Dedifferentiated amniotic fluid mesenchymal stem cell (primary cell): Measurements from ENCODE around the gene PGS1.
"Not testable (repeated sequence)": the region's sequence is repeated elsewhere in the genome, so short reads cannot be mapped to it uniquely, and the experiment has no call there.

Source experiments
- DNase-seq: peaks from one replicate; pipeline ENCODE4 v3.0.0-alpha.2; 2016; ENCODE audit errors: extremely low spot score

Gene PGS1

DNA sequence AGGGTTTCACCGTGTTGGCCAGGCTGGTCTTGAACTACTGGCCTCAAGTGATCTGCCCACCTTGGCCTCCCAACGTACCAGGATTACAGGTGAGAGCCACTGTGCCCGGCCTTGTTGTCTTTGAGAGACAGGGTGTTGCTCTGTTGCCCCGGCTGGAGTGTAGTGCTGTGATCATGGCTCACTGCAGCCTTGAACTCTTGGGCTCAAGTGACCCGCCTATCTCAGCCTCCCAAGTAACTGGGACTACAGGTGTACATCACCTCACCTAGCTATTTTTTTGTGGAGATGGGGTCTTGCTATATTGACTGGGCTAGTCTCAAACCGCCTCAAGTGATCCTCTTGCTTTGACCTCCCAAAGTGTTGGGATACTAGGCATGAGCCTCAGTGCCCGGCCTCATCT lies 68.4 kb downstream of the PGS1 start:
- DNase-seq, result no peak

DNA sequence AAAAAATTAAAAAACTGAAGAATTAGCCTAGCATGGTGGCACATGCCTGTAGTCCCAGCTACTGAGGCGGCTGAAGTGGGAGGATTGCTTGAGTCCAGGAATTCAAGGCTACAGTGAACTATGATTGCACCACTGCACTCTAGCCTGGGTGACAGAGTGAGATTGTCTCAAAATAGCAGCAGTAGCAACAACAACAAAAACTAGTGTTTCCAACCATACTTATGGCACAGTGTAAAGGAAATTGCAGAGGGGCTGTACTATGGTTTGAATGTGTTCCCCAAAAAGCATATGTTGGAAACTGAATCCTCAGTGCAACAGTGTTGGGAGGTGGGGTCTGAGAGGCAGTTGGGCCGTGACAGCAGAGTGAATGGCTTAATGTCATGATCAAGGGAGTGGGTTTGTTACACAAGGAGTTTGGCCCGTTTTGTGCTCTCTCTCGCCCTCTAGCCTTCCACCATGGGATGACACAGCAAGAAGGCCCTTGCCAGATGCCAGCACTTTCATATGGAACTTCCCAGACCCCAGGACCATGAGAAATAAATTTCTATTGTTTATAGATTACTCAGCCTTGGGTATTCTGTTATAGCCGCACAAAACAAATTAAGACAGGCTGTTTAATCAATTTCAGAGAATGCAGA lies 70.0 kb downstream of the PGS1 start:
- no peak for DNase-seq

DNA sequence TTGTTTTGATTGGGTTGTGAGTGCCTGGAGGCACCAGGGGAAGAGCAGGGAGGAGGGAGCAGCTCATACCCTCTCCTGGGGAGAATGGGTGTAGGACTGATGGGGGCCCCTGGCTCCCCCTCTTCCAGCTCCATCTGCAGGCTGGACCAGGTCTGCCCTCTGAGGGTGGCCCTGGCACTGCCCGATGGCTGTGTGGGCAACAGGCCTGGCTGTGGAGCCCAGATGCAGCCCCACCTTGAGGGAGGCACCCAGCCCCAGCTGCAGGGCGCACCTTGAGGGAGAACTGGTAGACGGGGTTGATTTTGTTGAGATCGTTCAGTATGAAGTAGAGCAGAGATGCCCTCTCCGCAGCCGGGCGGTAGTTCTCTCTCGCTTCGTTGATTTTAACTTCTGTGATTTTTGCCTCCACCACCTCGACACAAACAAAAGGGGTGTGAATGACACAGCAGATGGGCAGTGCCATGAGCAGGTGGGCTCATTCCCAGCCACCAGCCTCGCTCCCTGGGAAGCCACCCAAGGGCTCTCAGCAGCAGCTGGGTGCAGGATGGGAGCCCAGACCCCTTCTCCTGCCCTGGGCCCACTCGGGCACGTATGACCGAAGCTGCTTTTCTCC lies 71.6 kb downstream of the PGS1 start:
- DNase-seq, result no peak

DNA sequence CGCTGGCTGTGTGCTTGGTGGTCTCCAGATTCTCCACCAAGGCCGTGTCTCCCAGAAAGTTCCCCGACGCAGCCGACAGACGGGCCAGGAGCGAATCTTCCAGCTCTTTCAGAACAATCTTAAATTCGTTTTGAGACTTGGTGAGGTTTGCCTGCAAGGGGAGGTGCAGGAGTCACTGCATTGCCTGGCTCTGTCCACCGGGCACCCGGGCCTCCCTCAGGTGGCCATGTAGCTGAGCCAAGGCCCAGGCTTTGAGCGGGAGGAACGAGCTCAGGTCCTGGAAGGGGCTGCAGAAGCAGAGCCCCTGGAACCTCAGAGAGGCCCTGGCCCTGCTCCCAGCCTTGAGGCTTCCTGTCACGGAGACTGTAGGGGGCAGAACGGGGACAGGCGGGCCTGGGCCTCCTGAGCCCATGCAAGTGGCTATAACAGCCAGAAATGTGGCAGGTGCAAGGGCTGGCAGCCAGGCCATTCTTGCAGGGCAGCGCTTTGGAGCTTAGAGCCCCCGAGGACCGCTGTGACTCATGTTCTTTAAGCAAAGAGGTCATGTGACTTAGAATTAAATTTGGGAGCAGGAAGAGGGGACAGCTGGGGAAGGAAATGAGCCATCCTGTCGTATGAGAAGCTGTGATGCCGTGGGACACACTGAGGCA lies 72.4 kb downstream of the PGS1 start:
- DNase-seq, result no peak

DNA sequence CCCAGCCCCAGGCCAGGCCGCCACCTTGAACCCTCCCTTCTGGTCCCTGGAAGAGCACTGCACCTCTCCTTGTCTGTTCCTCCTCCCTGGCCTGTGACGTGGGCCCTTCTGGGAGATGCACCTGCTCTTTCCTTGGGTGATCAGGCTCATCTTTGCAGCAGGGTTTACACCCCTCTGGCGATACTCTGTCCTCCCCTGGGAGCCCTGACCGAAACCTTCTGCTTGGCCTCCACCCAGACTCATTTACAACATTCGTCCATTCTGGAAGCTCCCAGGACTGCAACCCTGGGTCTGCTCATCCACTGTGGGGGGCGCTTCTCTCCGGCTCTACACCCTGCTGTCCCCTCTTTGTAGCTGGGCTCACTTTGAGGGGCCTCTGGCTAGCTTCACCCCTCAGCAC lies 73.3 kb downstream of the PGS1 start:
- no peak for DNase-seq

DNA sequence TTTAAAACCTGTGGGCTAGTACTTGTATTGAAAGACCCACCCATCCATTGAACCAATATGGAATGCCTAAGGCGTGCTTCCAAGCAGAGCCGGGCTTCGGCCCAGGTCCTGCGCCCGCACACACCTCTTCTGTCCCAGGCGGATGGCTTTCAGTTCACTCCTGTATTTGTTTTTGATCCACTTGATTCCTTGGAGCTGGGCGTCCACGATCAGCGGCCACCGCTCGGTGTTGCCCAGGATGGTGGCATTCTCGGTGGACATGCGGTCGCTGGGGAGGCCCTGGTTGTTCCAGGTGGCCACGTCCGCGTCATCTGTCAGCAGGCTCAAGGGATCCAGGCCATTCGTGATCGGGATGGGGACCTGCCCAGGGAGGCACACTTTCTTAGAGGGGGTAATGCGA lies 75.9 kb downstream of the PGS1 start:
- DNase-seq, result no peak

DNA sequence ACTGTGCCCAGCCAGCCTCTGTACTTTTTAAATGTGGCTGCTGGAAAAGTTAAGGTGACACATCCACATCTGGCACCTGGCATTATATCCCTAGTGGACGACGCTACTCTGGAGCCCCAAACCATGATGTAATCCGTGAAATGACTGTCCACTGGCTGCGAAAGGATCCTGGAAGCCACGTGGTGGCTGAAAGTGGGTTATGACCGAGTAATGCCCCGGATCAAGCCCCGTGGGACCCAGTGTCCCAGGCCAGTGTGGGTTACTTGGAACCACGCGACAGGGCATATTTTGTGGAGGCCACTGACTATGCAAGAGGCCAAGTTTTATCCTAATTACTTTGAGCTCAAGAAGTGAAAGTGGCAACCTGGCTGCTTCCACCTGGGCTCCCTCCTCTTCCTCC lies 79.6 kb downstream of the PGS1 start:
- no peak for DNase-seq

DNA sequence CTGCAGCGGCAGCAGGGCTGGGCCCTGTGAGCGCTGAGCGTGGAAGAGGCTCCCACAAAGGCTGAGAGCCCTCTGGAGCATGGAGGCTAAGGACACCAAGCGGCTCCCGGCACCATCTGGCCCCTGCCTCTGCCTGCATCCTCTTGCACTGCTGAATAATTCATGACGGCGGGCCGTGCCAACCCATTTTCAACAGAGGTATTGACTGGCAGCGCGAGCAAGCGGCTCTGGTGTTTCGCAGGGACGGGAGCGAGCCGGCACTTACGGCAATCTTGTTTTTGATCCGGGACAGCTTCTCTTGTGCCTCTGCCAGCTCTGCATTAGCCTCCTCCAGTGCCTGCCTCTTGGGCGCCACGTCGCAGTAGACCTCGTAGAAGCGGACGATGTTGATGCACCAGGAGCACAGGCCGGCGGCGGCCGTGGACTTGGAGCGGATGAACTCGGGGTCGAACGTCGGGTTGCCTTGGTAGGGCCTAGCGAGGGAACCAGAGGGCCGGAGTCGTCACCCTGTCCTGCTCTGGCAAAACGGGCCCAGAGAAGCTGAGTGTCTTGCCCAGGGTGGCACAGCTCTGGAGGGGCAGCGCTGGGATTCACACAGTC lies 80.4 kb downstream of the PGS1 start:
- no peak for DNase-seq

DNA sequence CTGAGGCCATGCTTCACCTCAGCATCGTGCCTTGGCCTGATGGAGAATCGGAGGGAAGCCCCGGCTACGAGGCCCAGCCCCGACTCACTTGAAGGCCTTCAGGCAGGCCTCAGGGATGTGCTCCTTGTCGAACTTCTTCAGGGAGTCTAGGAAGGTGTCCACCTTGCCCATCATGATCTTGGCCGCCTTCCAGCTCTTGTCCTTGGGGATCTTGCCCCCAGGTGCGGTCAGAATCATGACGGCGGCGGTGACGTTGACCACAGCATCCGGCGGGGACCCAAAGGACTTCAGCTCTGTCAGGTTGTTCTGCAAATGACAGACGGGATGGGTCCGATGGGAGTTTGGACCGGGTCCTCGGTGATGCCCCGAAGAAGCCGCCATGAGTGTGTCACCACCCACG lies 81.2 kb downstream of the PGS1 start:
- no peak for DNase-seq

DNA sequence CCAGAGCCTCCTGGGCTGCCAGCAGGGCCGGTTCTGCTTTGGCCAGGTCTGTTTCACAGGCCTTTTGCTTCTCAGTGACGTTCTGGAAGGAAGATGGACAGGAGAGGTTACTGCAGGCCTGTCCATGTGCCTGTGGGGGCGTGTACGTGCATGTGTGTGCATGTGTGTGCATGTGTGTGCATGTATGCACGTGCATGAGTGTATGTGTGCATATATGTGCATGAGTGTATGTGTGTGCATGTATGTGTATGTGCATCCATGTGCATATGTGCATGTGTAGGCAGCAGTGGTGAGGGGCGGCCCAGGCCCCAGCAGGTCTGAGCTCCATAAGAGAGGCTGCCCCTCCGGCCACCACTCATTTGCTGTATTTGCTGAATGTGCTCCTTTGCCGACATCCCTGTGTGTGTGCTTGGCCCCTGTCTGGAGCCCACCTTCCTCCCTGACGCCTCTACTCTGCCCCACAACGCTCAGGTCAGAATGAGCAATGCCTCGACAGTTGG lies 81.8 kb downstream of the PGS1 start:
- no peak for DNase-seq

DNA sequence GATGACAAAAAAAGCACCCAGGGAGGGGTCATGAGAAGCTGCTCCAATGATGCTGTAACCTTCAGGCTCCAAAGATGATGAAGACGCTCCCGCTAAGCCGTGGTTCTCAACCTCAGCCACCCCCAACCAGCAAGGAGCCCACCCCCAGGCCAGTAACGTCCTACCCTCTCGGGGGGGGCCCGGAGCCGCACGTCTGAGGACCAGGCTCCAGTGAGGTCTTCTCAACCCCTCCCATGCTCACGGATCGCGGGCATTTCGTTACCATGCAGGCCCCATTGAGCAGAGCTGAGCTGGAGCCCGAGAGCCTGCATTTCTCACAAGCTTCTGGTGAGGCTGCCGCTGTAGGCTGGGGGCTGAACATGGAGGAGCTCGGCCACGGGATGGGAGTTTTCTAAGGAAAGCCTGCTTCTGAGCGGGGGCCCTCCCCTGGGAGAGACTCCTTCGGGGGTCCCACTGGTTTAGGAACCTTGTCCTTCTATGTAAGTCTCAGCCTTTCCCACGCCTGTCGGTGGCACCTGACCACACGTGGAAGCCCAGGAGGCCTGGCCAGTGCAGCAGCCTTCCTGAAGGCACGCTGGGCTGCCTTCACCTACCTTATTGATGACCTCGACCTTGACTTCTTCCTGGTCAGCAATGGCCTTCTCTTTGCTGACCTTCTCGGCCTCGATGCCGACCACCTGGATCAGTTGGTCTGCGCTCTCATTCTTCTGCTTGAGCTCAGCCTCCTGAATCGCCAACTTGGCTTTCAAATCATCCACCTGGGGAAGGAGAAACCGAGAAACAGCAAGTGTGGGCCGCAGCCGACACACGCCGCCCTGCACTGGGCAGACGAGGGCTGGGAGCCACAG lies 82.7 kb downstream of the PGS1 start:
- DNase-seq, result no peak

DNA sequence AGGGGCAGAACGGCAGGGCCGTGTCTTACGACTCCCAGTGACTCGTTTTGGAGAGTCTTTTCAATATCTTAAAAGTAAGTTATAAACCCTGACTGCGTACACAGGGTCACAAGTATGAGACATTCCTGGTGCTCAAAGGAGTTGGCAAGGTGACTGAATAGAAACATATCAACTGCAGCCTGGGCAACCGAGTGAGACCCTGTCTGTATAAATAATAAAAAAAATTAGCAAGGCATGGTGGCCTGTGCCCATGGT lies 83.3 kb downstream of the PGS1 start:
- DNase-seq, result no peak

DNA sequence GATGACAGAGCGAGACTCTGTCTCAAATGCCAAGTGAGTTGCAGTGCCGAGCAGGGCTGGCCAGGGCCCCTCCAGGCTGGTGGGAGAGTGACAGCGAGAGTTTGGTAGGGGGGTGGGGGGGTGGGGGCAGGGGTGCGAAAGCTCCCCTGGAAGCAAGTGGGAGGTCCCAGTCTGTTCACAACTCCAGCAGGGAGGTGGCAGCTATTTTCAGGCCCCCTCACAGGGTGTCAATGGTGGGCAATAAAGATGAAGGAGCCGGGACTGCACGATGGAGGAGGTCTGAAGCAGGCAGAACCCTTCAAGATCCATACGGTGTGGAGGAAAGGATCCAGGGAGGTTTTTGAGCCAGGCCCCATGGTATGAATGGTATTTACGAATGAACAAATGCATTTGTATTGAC lies 83.7 kb downstream of the PGS1 start:
- no peak for DNase-seq

DNA sequence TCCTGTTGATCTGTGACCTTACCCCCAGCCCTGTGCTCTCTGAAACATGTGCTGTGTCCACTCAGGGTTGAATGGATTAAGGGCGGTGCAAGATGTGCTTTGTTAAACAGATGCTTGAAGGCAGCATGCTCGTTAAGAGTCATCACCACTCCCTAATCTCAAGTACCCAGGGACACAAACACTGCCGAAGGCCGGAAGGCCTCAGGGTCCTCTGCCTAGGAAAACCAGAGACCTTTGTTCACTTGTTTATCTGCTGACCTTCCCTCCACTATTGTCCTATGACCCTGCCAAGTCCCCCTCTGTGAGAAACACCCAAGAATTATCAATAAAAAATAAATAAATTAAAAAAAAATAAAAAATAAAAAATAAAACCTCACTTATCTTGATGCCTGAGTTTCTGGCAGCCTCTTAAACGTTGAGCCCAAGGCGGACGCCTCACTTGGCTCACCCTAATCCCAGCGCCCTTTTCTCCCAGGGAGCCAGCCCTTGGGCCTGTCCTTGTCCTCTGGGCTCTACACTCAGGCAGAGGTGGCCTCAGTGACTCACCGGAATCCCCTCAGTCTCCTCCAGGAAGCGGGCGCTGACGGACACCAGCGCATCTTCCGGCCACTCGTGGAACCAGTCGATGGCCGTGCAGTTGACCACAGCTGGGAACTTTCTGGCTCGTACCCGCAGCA lies 87.8 kb downstream of the PGS1 start:
- DNase-seq, result not testable (repeated sequence)

DNA sequence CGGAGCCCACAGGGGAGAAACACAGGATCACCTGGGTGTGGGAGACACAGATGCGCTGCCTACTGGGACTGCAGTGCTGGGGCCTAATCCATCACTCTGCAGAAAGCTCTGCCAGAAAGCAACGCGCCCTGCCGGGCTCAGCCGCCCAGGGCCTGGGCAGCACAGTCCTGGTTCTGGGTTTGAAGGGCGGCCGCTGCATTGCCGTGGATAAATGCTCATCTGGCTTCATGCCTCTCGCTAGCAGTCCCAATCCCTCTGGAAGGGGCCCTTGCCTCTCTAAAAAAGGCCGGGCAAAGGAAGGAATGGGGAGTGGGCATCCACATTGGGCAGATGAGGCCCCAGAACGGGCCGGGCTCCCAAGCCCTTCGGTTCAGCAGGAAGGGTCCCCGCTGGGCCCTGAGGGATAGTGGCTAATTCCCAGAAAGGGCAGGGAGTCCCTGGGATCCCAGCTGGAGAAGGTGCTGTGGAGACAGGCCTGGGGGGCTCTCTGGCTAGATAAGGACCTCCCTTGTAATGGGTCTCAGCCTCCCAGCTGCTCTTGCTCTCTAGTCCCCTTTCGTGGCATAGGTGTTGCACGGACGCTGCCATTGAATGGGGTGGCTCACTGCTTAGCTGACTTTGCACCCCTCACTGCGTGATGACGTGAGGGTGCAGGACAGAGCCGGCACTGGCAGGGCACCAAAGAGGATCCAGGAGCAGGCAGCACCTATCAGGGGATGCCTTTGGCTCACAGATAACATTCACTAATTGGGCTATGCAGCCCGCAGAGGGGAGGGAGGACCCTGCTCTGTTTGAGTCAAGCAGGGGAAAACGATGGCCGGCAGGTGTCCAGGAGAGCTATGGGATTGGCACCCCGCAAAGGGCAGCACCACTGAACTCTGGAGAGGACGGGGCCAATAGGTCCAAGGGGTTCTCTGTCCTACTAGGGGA lies 88.6 kb downstream of the PGS1 start:
- no peak for DNase-seq

DNA sequence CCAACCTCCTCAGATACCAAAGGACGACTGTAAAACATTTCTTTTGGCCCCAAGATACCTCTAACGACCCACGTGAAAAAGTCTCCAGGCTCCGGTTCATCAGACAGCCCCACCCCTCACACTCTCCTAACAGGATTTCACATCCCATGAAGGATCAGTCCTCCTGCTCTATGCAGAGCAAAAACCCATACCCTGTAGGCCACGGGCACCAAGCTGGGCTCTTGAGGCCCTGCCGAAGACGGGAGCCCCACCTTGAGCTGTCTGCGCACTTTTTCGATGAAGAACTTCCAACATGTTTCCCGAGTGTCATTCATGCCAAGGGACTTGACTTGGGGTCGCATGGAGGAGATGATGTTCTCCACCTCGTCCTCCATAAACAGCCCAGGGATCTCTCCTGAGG lies 89.9 kb downstream of the PGS1 start:
- DNase-seq, result no peak

DNA sequence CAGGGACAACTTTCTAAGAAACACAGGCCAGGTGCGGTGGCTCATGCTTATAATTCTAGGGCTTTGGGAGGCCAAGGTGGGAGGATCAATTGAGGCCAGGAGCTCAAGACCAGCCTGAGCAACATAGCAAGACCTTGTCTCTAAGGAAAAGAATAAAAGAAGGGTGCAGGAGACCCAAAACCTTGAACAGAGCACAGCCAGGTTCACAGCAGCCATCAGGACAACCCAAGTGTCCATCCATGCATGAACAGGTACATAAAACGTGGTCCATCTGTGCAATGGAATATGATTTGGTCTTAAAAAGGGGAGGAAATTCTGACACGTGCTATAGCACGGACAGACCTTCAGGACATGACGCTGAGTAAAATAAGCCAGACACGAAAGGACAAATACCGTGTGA lies 91.0 kb downstream of the PGS1 start:
- DNase-seq, result no peak

DNA sequence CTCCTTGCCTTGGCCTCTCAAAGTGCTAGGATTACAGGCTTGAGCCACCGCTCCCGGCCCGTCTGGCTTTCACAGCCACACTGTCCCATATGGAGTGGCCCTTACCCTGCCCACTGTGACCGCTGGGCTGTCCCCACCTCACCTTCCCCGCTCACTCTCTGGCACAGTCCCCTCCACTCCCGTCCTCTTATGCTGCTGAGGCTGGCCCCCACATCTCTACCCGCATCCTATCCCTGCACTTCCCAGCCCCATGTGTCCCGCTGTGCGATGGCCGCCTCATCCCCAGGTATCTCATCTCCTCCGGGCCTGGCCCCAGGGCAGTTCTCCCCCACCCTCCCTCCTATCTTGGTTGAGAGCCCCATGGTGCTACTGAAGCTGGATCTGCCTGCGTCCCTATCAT lies 93.2 kb downstream of the PGS1 start:
- DNase-seq, result no peak

DNA sequence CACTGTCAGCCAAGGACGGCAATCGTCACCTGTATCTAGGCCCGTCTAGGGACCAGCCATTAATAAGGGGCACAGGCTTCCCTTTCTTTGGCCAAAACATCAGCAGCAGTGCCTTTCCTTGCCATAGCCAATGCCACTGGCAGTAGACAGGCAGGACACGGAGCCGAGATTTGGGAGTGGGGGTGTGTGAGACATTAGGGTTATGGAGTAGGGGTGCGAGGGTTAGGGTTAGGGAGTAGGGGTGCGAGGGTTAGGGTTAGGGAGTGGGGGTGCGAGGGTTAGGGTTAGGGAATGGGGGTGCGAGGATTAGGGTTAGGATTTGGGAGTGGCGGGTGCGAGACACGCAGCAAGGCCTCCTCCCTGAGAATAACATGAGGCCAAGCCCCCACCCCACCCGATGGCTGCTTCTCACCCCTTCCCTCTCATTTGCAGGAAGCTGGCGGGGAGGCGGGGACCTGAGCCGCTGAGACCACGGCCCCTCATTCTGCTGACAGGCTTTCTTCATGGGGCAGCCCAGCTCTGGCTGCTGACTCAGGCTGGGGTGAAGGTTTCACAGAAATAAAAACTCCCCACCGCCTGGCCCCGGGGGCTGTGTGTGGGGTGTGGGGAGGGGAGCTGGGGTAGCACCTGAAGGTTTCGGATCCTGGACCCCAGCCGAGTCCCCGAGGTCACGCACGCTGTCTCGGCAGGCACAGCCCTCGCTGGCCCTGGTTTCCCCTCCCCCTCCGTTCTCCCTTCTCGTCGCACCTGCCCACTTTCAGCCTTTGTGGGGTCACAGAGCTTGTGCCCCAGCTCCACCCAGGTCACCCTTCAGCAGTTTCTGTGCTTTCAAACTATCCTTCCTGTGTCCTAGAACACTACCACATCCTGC lies 93.8 kb downstream of the PGS1 start:
- DNase-seq, result no peak
